Keratinocyte (primary cell): ENCODE data around the gene SCAP. TPM values are rescaled to one million over a fixed set of nuclear protein-coding genes. Genes with fewer than 3 reads are reported as not detected.

ENCODE experiments used
- DNase-seq: peaks from one replicate; pipeline ENCODE4 v3.0.0-alpha.2; 2011; ENCODE audit warnings: low read depth, missing footprints, low spot score
- FAIRE-seq: peaks from 2 replicates; lab custom pipeline; 2011; peaks lifted over from hg19 to GRCh38; lab: Jason Lieb, UNC
- H2AFZ ChIP-seq: 2 replicates; pipeline ENCODE4 v1.6.0; 2012; ENCODE audit warnings: low read length, control low read depth, inconsistent platforms; ENCODE audit not compliant: control insufficient read depth
- H3K27ac ChIP-seq: 2 replicates; pipeline ENCODE4 v1.5.1; 2011; ENCODE audit warnings: low read length; ENCODE audit not compliant: control insufficient read depth, insufficient read depth
- H3K27me3 ChIP-seq: 3 replicates; pipeline ENCODE4 v1.6.0; 2011; ENCODE audit warnings: low read length; ENCODE audit not compliant: control insufficient read depth, insufficient read depth; ENCODE audit errors: extremely low read depth
- H3K36me3 ChIP-seq, 2 experiments: 2 replicates in 1 of 2; 3 replicates in 1 of 2; pipeline ENCODE4 v1.5.1; 2011; ENCODE audit warnings: low read length in 2 of 2, mild to moderate bottlenecking in 1 of 2; ENCODE audit not compliant: control insufficient read depth in 2 of 2, insufficient read depth in 2 of 2; ENCODE audit errors: extremely low read depth in 1 of 2
- H3K4me1 ChIP-seq: 3 replicates; pipeline ENCODE4 v1.5.1; 2011; ENCODE audit warnings: low read length; ENCODE audit not compliant: control insufficient read depth, insufficient read depth; ENCODE audit errors: extremely low read depth
- H3K4me2 ChIP-seq: 3 replicates; pipeline ENCODE4 v1.6.0; 2011; ENCODE audit warnings: low read depth, low read length; ENCODE audit not compliant: control insufficient read depth, insufficient read depth; ENCODE audit errors: extremely low read depth
- H3K4me3 ChIP-seq, 3 experiments: fragments of 200-600 bp in 1 of 3; sonication (generic) in 1 of 3; 2 replicates in 2 of 3; 3 replicates in 1 of 3; pipeline ENCODE4 v1.5.1; 2011 to 2016; ENCODE audit warnings: low read length in 3 of 3, mild to moderate bottlenecking in 3 of 3, control low read depth in 2 of 3, inconsistent platforms in 1 of 3, low read depth in 1 of 3, mixed read lengths in 1 of 3, mixed run types in 1 of 3, moderate library complexity in 1 of 3; ENCODE audit not compliant: control insufficient read depth in 2 of 3, insufficient read depth in 2 of 3; ENCODE audit errors: extremely low read depth in 1 of 3
- H3K79me2 ChIP-seq: 2 replicates; pipeline ENCODE4 v1.6.0; 2012; ENCODE audit warnings: low read length; ENCODE audit not compliant: control insufficient read depth, insufficient read depth
- H3K9ac ChIP-seq: 3 replicates; pipeline ENCODE4 v1.6.0; 2011; ENCODE audit warnings: low read length; ENCODE audit not compliant: control insufficient read depth, insufficient read depth; ENCODE audit errors: extremely low read depth
- H3K9me1 ChIP-seq: 3 replicates; pipeline ENCODE4 v1.6.0; 2011; ENCODE audit warnings: low read length; ENCODE audit not compliant: control insufficient read depth, insufficient read depth; ENCODE audit errors: extremely low read depth
- H3K9me3 ChIP-seq: 2 replicates; pipeline ENCODE4 v1.5.1; 2012; ENCODE audit warnings: low read depth, low read length; ENCODE audit not compliant: control insufficient read depth
- H4K20me1 ChIP-seq: 3 replicates; pipeline ENCODE4 v1.6.0; 2011; ENCODE audit warnings: low read length; ENCODE audit not compliant: control insufficient read depth, insufficient read depth; ENCODE audit errors: extremely low read depth
- CTCF ChIP-seq, 3 experiments: IDR thresholded peaks in 1 of 3; conservative IDR thresholded peaks in 1 of 3; optimal IDR thresholded peaks in 1 of 3; 2 replicates in 2 of 3; 3 replicates in 1 of 3; pipeline versions ENCODE3 to v1.5.1; 2011; ENCODE audit warnings: low read length in 3 of 3, mild to moderate bottlenecking in 3 of 3, moderate library complexity in 2 of 3, control low read depth in 1 of 3, inconsistent platforms in 1 of 3; ENCODE audit not compliant: insufficient read depth in 2 of 3; ENCODE audit errors: extremely low read depth in 1 of 3
- EZH2 ChIP-seq: IDR thresholded peaks from one replicate; pipeline ENCODE4 v1.6.1; 2012; ENCODE audit warnings: inconsistent platforms, mild to moderate bottlenecking, low read length, moderate library complexity
- dilution Hi-C: fragments of 300-500 bp; cut with MboI; formaldehyde crosslinking; loops from one replicate; pipeline ENCODE4 v1.7.0; 2020; ENCODE audit warnings: low sequenced_read_pairs; ENCODE audit not compliant: extremely low pct_ligation_motif_present
- polyA plus RNA-seq, 5 experiments: library from polyadenylated mRNA; depleted of rRNA in 3 of 5; stranded (reverse) in 3 of 5; stranded (forward) in 1 of 5; unstranded in 1 of 5; fragments of >200 nt; gene quantifications; 1 replicate in 1 of 5; 2 replicates in 3 of 5; 3 replicates in 1 of 5; pipeline versions ENCODE4 v1.2.1 to v1.2.3, GENCODE V29; 2011 to 2012; ENCODE audit warnings: missing spikeins in 2 of 5, low read depth in 1 of 5, low replicate concordance in 1 of 5

SCAP gene
- polyA plus RNA-seq, 1 donor (not counting 4 experiments of a cell fraction or from before 2014, with no cell fraction given), result 17.7 TPM

- Histone ChIP-seq H3K79me2 (peaks cover 57% of the 10 kb centered on the region), H3K9me3 (no peaks in the 10 kb centered on the region), H2AFZ (peak overlapping the region; percentile 77), H3K9me1 (peaks cover 2% of the 10 kb centered on the region), H3K36me3 (peaks cover 2 to 11% of the 10 kb centered on the region in 2 experiments), H3K4me2 (peak overlapping the region; percentile 98), H3K27ac (peak overlapping the region; percentile 99), H3K9ac (peak overlapping the region; percentile 99), H3K4me1 (peaks cover 16% of the 10 kb centered on the region), H4K20me1 (peaks cover 3% of the 10 kb centered on the region), H3K27me3 (no peaks in the 10 kb centered on the region), H3K4me3 (peak overlapping the region; percentile 84 to 85 (median 84))
- no peak for TF ChIP-seq CTCF (optimal IDR thresholded peaks at IDR 0.05 in 1 of 3, IDR thresholded peaks at IDR 0.05 in 1 of 3, conservative IDR thresholded peaks at IDR 0.05 in 1 of 3; ENCODE audit: extremely low read depth in 1 of 3, insufficient read depth in 2 of 3, low read length in 3 of 3)
- TF ChIP-seq EZH2, result no peak
- dilution Hi-C loops, result no loop called here
- FAIRE-seq (no peak), DNase-seq (peak; percentile 58)
These were observed 94.2 kb downstream of the SCAP start for GRCh38 chr3:47381317-47382157.

GRCh38 chr3:47380601-47381316, 95.0 kb downstream of the SCAP start, which contains the start of gene PTPN23:
TSS of gene PTPN23 (plus strand) at chr3:47381021. CDS start at chr3:47381097, 76 bp downstream.
- Histone ChIP-seq H2AFZ (peak within 1 kb of the TSS; percentile 80), H3K36me3 (peaks cover 2 to 7% of the 10 kb centered on the region in 2 experiments), H3K4me2 (peak within 1 kb of the TSS; percentile 98), H3K9ac (peak within 1 kb of the TSS; percentile 99), H3K9me3 (no peaks in the 10 kb centered on the region), H3K27ac (peak within 1 kb of the TSS; percentile 99), H3K79me2 (peaks cover 50% of the 10 kb centered on the region), H3K9me1 (peaks cover 2% of the 10 kb centered on the region), H3K4me1 (peaks cover 16% of the 10 kb centered on the region), H3K27me3 (no peaks in the 10 kb centered on the region), H4K20me1 (peaks cover 1% of the 10 kb centered on the region), H3K4me3 (peak within 1 kb of the TSS; percentile 84 to 93 (median 90))
- DNase-seq (peak; percentile 96), FAIRE-seq (peak; percentile 62)
- dilution Hi-C loops, result no loop called here
- TF ChIP-seq EZH2 (no peak), CTCF (optimal IDR thresholded peaks at IDR 0.05 in 1 of 3, IDR thresholded peaks at IDR 0.05 in 1 of 3, conservative IDR thresholded peaks at IDR 0.05 in 1 of 3; ENCODE audit: extremely low read depth in 1 of 3, insufficient read depth in 2 of 3, low read length in 3 of 3) (no peak)
